K562 (cell line): Measurements from ENCODE around the gene ZBTB9. TPM values are rescaled to one million over a fixed set of nuclear protein-coding genes. Genes with fewer than 3 reads are reported as not detected.

Experiments
- HCFC1 ChIP-seq: IDR thresholded peaks from 2 replicates; pipeline ENCODE4 v1.6.1; 2012; ENCODE audit warnings: low read depth, low read length, improper control_type of control experiment
- IRF1 ChIP-seq: sonication (generic); formaldehyde crosslinking; IDR thresholded peaks from 2 replicates; pipeline ENCODE4 v1.8.0; 2022; ENCODE audit warnings: missing genetic modification reagents, mild to moderate bottlenecking, borderline replicate concordance
- KAT2B ChIP-seq: IDR thresholded peaks from one replicate; pipeline ENCODE4 v1.6.1; 2012; ENCODE audit warnings: low read depth, mild to moderate bottlenecking, control low read depth, inconsistent platforms, low read length, moderate library complexity
- NR0B1 ChIP-seq: fragments of 450-650 bp; IDR thresholded peaks from one replicate; pipeline ENCODE4 v1.6.1; 2018; ENCODE audit warnings: mild to moderate bottlenecking, moderate library complexity; ENCODE audit not compliant: partially characterized antibody
- TCFL5 ChIP-seq: fragments of 250-450 bp; sonication (Bioruptor Pico); conservative IDR thresholded peaks from 2 replicates; pipeline ENCODE4 v1.6.1; 2021; ENCODE audit warnings: mild to moderate bottlenecking, moderate library complexity, matching md5 sums
- polyA plus RNA-seq, 8 experiments: library from polyadenylated mRNA; depleted of rRNA in 4 of 8; stranded (reverse) in 5 of 8; unstranded in 3 of 8; fragments of >200 nt; fragmentation: Nextera tagmentation in 2 of 8; fragmentation: Illumina TruSeq in 1 of 8; extraction: Ambion mirVana in 2 of 8; extraction: Trizol in 1 of 8; gene quantifications; 2 replicates each; pipeline versions ENCODE4 v1.2.1 to v1.2.3, GENCODE V29; 2011 to 2014; ENCODE audit warnings: inconsistent platforms in 1 of 8, missing spikeins in 1 of 8
- total RNA-seq, 7 experiments: library from RNA; depleted of rRNA in 6 of 7; stranded (reverse); fragments of >200 nt in 6 of 7; fragmentation: Illumina TruSeq in 2 of 7; extraction: Trizol in 2 of 7; gene quantifications; 2 replicates each; pipeline versions ENCODE4 v1.2.1 to v1.2.3, GENCODE V29; 2011 to 2021; ENCODE audit warnings: low replicate concordance in 1 of 7

Gene ZBTB9
- total and polyA plus RNA-seq, 9 of the 15 experiments (the other 6 are each of a cell fraction or from before 2014, with no cell fraction given): 1.9 to 19.5 (median 10.4) TPM

GRCh38 chr6:33417903-33418689 lies 36.3 kb upstream of the ZBTB9 start, which contains the start of gene CUTA (continued):
- TF ChIP-seq NR0B1 (no peak), KAT2B (no peak), HCFC1 (peak; percentile 81), IRF1 (CRISPR knock-in tag) (no peak), TCFL5 (0 out of 2 replicates have a peak, but pooled peaks have one; percentile 54)
- TF ChIP-seq, all 486 proteins: peak for 196
